Psoas muscle (tissue), 8 donors: ENCODE data around the gene FAM168B. TPM values are rescaled to one million over a fixed set of nuclear protein-coding genes. Genes with fewer than 3 reads are reported as not detected.
A peak's percentile ranks its signal among the peaks of the same experiment; 100 is the strongest.

Source experiments
- ATAC-seq, 4 donors: fragments of 200-7000 bp; cut with Tn5 transposase; one replicate each; pipeline ENCODE4 v1.9.1; 2020; ENCODE audit warnings: moderate library complexity in 3 of 4, mild to moderate bottlenecking in 2 of 4
- DNase-seq, 2 donors: peaks; one replicate each; pipeline ENCODE4 v3.0.0-alpha.2; 2020
- H3K27ac ChIP-seq: fragments of 200-600 bp; one replicate; pipeline ENCODE4 v1.8.0; 2022
- H3K27me3 ChIP-seq, 3 donors: fragments of 200-600 bp in 1 of 3; one replicate each; pipeline versions ENCODE4 v1.6.1 to v1.8.0; 2013 to 2022; ENCODE audit warnings: low read length in 2 of 3, mild to moderate bottlenecking in 2 of 3, moderate library complexity in 1 of 3; ENCODE audit not compliant: insufficient read depth in 3 of 3
- H3K36me3 ChIP-seq, 2 donors: fragments of 200-600 bp in 1 of 2; one replicate each; pipeline versions ENCODE4 v1.6.1 to v1.8.0; 2013 to 2022; ENCODE audit warnings: low read depth in 1 of 2, mild to moderate bottlenecking in 1 of 2, moderate library complexity in 1 of 2; ENCODE audit not compliant: insufficient read depth in 1 of 2
- H3K4me1 ChIP-seq: fragments of 200-600 bp; one replicate; pipeline ENCODE4 v1.8.0; 2022
- H3K4me3 ChIP-seq: fragments of 200-600 bp; one replicate; pipeline ENCODE4 v1.8.0; 2022; ENCODE audit warnings: mild to moderate bottlenecking
- H3K9me3 ChIP-seq: fragments of 200-600 bp; one replicate; pipeline ENCODE4 v1.8.0; 2022
- CTCF ChIP-seq: fragments of 200-600 bp; IDR thresholded peaks from one replicate; pipeline ENCODE4 v1.8.0; 2022; ENCODE audit warnings: antibody characterized with exemption
- WGBS, 3 donors: extraction: QIAGEN DNeasy Blood & Tissue Kit; methylation state at CpG; one replicate each; pipeline versions ENCODE4 v1.1.6 to v1.1.7; 2013; 5-methylcytosine and 5-hydroxymethylcytosine counted together
- intact Hi-C, 2 donors: fragments of 100-400 bp; cut with DNase I; formaldehyde crosslinking; loops; one replicate each; pipeline versions ENCODE4 v1.11.0 to v1.14.2; 2022
- polyA plus RNA-seq, 3 donors: library from polyadenylated mRNA; stranded (reverse); fragments of 200-250 nt; gene quantifications; one replicate each; pipeline ENCODE4 v1.2.3, GENCODE V29; 2013
- total RNA-seq, 4 donors: library from RNA; stranded (reverse); fragmentation: NEBNext Ultra II Directional in 2 of 4; extraction: Animal tissue kit (Norgen Biotek cat#: 25700) in 2 of 4; gene quantifications; one replicate each; pipeline versions ENCODE4 v1.2.1 to v1.2.4, GENCODE V29; 2021 to 2023
- donor health status: healthy with polysubstance abuse.
- donor health status: DM: no; HTN: no; CAD: no; lungs with moderate emphysema.
- donor health status: Bipolar disorder and iron deficiency.
- donor health status: healthy.
- donor health status: DM: yes; HTN: yes; CAD: no.
- donor health status: DM: no; HTN: no; CAD: no.
- donor health status: DM: no; HTN: no; CAD: no.
- donor health status: DM: yes; HTN: yes; CAD: no.

Gene FAM168B
- total and polyA plus RNA-seq, 7 donors = 39.2 to 155 (median 98.8) TPM

- peaks cover 21 to 91% of the 10 kb centered on the region in 2 donors for H3K36me3 ChIP-seq
- no peak for DNase-seq
- no peak for ATAC-seq
- peaks cover 15% of the 10 kb centered on the region for H3K4me1 ChIP-seq
- H3K4me3 ChIP-seq = no peak overlapping the region
- no peaks in the 10 kb centered on the region for H3K9me3 ChIP-seq
- intact Hi-C loops = no loop called here
- H3K27me3 ChIP-seq = no peaks in the 10 kb centered on the region
- H3K27ac ChIP-seq = no peak overlapping the region
- 97 to 99% (median 98%) methylated on average over 2 of the region's 2 CpGs for WGBS, 3 donors
- TF ChIP-seq CTCF = no peak
Observed at GRCh38 chr2:131130298-131130596, 37.0 kb upstream of the FAM168B start.

GRCh38 chr2:131127981-131128380, 34.7 kb upstream of the FAM168B start:
- Histone ChIP-seq H3K4me3 (no peak overlapping the region), H3K36me3 (peaks cover 20 to 70% of the 10 kb centered on the region in 2 donors), H3K27ac (no peak overlapping the region), H3K9me3 (no peaks in the 10 kb centered on the region), H3K27me3 (no peaks in the 10 kb centered on the region), H3K4me1 (peaks cover 19% of the 10 kb centered on the region)
- intact Hi-C loops = no loop called here
- WGBS, 3 donors = 91 to 96% (median 95%) methylated on average over 3 of the region's 3 CpGs
- no peak for DNase-seq
- ATAC-seq = no peak
- TF ChIP-seq CTCF = no peak

- ATAC-seq (peak in 1 of 4 donors; percentile 25), DNase-seq (no peak)
- Histone ChIP-seq H3K9me3 (no peaks in the 10 kb centered on the region), H3K4me1 (peaks cover 19% of the 10 kb centered on the region), H3K27me3 (no peaks in the 10 kb centered on the region), H3K36me3 (peaks cover 20 to 67% of the 10 kb centered on the region in 2 donors), H3K27ac (no peak overlapping the region), H3K4me3 (no peak overlapping the region)
- no peak for TF ChIP-seq CTCF
- intact Hi-C loops = no loop called here
- 52 to 63% (median 55%) methylated on average over 3 of the region's 3 CpGs for WGBS, 3 donors
Observed at GRCh38 chr2:131127076-131127475, 33.8 kb upstream of the FAM168B start.

GRCh38 chr2:131126436-131126835, 33.2 kb upstream of the FAM168B start:
- DNase-seq (no peak), ATAC-seq (peak; percentile 71 to 81 (median 76))
- WGBS, 3 donors = 27 to 51% (median 34%) methylated on average over 5 of the region's 5 CpGs
- H3K27ac ChIP-seq = peak overlapping the region; percentile 66
- no peaks in the 10 kb centered on the region for H3K9me3 ChIP-seq
- H3K4me1 ChIP-seq = peaks cover 19% of the 10 kb centered on the region
- H3K4me3 ChIP-seq = no peak overlapping the region
- intact Hi-C loops = no loop called here
- TF ChIP-seq CTCF = no peak
- H3K27me3 ChIP-seq = no peaks in the 10 kb centered on the region
- peaks cover 20 to 67% of the 10 kb centered on the region in 2 donors for H3K36me3 ChIP-seq

- no peaks in the 10 kb centered on the region for H3K27me3 ChIP-seq
- H3K27ac ChIP-seq = peak overlapping the region; percentile 66
- H3K4me1 ChIP-seq = peaks cover 23% of the 10 kb centered on the region
- H3K9me3 ChIP-seq = no peaks in the 10 kb centered on the region
- peaks cover 13 to 65% of the 10 kb centered on the region in 2 donors for H3K36me3 ChIP-seq
- ATAC-seq (peak in 3 of 4 donors; percentile 33 to 56 (median 53)), DNase-seq (no peak)
- 50 to 70% (median 54%) methylated on average over 7 of the region's 7 CpGs for WGBS, 3 donors
- no peak for TF ChIP-seq CTCF
- intact Hi-C loops = no loop called here
- no peak overlapping the region for H3K4me3 ChIP-seq
Observed at GRCh38 chr2:131125195-131125757, 32.0 kb upstream of the FAM168B start.
